ENCODE results near the gene KHDC1L. TPM values are rescaled to one million over a fixed set of nuclear protein-coding genes. Genes with fewer than 3 reads are reported as not detected.
A peak's percentile ranks its signal among the peaks of the same experiment; 100 is the strongest.

The KHDC1L gene
- total and polyA plus RNA-seq, 7 donors = not detected

DNA sequence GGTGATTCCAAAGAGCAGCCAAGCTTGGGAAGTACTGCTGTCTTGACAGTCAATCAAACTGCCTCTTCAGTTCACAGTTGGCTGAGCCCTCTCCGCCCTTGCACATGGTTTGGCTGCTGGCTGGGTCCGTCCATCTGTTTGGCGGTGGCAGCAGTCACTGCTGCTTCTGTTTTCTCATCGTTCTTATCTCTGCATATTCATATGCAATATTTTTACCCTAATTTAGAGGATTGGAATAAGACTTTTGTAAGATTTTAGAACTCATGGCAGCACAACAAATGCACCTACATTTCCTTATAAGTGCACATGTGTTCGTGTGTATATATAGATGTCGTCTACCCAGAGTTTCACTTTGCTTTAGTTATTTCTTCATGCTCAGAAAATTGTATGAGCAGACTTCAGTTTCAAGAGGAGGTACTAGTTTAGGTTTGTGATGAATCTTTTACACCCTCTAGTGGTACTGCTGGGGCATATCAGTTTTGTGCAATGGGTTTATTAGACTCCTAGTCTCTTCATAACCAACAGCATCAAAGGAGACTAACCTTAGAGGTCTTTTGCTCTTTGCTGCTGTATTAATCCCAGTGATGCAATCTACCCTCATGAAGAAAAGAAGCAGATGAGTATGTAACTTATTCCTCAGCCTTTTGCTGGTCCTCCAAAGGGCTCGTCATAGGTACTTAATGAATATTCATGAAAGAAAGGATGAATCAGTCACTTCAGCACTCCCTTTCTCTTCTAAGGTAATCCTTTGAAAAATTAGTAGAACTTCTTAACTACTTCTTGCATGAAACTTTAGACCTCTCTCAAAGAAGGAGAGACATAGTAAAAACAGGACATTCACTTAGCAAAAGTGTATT lies 44.3 kb downstream of the KHDC1L start:
- Histone ChIP-seq H3K9me3 (no peaks in the 10 kb centered on the region), H3K4me1 (peaks cover 10% of the 10 kb centered on the region), H3K27me3 (ENCODE audit: insufficient read depth in 3 of 3, low read length in 2 of 3) (no peaks in the 10 kb centered on the region), H3K4me3 (peak overlapping the region; percentile 42), H3K36me3 (ENCODE audit: insufficient read depth in 1 of 2, low read depth in 1 of 2) (no peaks in the 10 kb centered on the region), H3K27ac (peak overlapping the region; percentile 30)
- peak; percentile 75 to 95 (median 88) for ATAC-seq
- intact Hi-C loops (cut with DNase I) = loop anchor here (5.0 kb wide), 2 partner anchors 564 to 769 kb away; no protein-coding TSS in a partner anchor
- no peak for DNase-seq
- TF ChIP-seq, protein P1, sequence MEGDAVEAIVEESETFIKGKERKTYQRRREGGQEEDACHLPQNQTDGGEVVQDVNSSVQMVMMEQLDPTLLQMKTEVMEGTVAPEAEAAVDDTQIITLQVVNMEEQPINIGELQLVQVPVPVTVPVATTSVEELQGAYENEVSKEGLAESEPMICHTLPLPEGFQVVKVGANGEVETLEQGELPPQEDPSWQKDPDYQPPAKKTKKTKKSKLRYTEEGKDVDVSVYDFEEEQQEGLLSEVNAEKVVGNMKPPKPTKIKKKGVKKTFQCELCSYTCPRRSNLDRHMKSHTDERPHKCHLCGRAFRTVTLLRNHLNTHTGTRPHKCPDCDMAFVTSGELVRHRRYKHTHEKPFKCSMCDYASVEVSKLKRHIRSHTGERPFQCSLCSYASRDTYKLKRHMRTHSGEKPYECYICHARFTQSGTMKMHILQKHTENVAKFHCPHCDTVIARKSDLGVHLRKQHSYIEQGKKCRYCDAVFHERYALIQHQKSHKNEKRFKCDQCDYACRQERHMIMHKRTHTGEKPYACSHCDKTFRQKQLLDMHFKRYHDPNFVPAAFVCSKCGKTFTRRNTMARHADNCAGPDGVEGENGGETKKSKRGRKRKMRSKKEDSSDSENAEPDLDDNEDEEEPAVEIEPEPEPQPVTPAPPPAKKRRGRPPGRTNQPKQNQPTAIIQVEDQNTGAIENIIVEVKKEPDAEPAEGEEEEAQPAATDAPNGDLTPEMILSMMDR (IDR thresholded peaks at IDR 0.05) = peak; percentile 77
- 11 to 15% (median 13%) methylated on average over 7 of the region's 7 CpGs for whole genome bisulfite sequencing, 3 donors

- Histone ChIP-seq H3K4me3 (peak overlapping the region; percentile 42), H3K9me3 (no peaks in the 10 kb centered on the region), H3K4me1 (peaks cover 10% of the 10 kb centered on the region), H3K36me3 (ENCODE audit: insufficient read depth in 1 of 2, low read depth in 1 of 2) (no peaks in the 10 kb centered on the region), H3K27me3 (ENCODE audit: insufficient read depth in 3 of 3, low read length in 2 of 3) (no peaks in the 10 kb centered on the region), H3K27ac (peak overlapping the region; percentile 30)
- DNase-seq (no peak), ATAC-seq (peak; percentile 56 to 78 (median 66))
- TF ChIP-seq, protein P1 (IDR thresholded peaks at IDR 0.05) = no peak
- intact Hi-C loops (cut with DNase I) = loop anchor here (5.0 kb wide), 2 partner anchors 563 to 768 kb away; no protein-coding TSS in a partner anchor
- WGBS, 3 donors = 70 to 86% (median 77%) methylated on average over 6 of the region's 6 CpGs
Observed at GRCh38 chr6:73180076-73180738, 45.1 kb downstream of the KHDC1L start.

DNA sequence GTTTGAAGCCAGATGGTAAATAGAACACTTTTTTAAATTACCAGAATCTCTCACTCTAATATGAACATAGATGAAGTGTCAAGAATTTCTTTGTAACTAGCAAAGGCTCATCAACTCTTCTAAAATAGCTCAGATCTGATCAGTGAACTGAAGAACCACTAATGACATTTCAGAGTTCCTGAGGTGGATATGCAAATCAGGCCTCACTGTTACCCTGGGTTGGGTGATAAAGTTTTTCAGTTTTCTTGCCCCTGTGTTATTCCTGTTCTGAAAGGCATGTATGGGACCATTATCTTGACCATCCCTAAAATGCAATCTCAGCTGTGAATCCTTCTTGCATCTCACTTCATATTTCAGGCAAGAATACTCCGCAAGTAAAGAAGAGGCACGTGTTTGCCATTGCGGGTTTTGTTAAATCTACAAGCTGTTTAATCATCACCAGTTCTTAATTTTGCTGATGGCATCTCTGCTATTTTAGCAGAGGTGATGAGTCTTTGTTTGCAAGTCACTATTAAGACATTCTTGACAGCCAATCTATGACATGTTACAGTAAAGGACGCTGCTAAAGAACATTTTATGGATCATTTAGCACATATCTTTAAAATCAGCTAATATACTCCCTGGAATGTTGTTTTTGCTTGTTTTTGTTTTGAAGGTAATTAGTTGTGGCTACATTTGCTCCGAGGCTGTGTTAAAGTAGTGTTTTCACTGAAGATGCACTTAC lies 47.9 kb downstream of the KHDC1L start:
- H3K27ac ChIP-seq = no peak overlapping the region
- TF ChIP-seq, protein P1 (IDR thresholded peaks at IDR 0.05) = no peak
- H3K4me3 ChIP-seq = no peak overlapping the region
- no peak for DNase-seq
- no peak for ATAC-seq
- H3K9me3 ChIP-seq = no peaks in the 10 kb centered on the region
- WGBS, 3 donors = 80 to 88% (median 81%) methylated on average over 5 of the region's 5 CpGs
- intact Hi-C loops (cut with DNase I) = loop anchor here in 1 of 2 donors (5.0 kb wide), 1 partner anchor 45 kb away; no protein-coding TSS in a partner anchor
- peaks cover 10% of the 10 kb centered on the region for H3K4me1 ChIP-seq
- no peaks in the 10 kb centered on the region for H3K27me3 ChIP-seq (ENCODE audit: insufficient read depth in 3 of 3, low read length in 2 of 3)
- no peaks in the 10 kb centered on the region for H3K36me3 ChIP-seq (ENCODE audit: insufficient read depth in 1 of 2, low read depth in 1 of 2)

GRCh38 chr6:73176057-73176456 lies 49.2 kb downstream of the KHDC1L start:
- no peak for ATAC-seq
- H3K4me3 ChIP-seq = no peak overlapping the region
- no peaks in the 10 kb centered on the region for H3K27me3 ChIP-seq (ENCODE audit: insufficient read depth in 3 of 3, low read length in 2 of 3)
- intact Hi-C loops (cut with DNase I) = loop anchor here in 1 of 2 donors (5.0 kb wide), 1 partner anchor 44 kb away; no protein-coding TSS in a partner anchor
- 84 to 89% (median 85%) methylated on average over 6 of the region's 6 CpGs for WGBS, 3 donors
- H3K4me1 ChIP-seq = peaks cover 10% of the 10 kb centered on the region
- TF ChIP-seq, protein P1 (IDR thresholded peaks at IDR 0.05) = no peak
- no peak for DNase-seq
- H3K36me3 ChIP-seq (ENCODE audit: insufficient read depth in 1 of 2, low read depth in 1 of 2) = no peaks in the 10 kb centered on the region
- H3K9me3 ChIP-seq = no peaks in the 10 kb centered on the region
- H3K27ac ChIP-seq = no peak overlapping the region
